Lung (tissue), 12 donors: ENCODE data around the gene JMJD7. TPM values are rescaled to one million over a fixed set of nuclear protein-coding genes. Genes with fewer than 3 reads are reported as not detected.

Experiments used
- ATAC-seq: fragments of 200-7000 bp; cut with Tn5 transposase; one replicate; pipeline ENCODE4 v1.9.1; 2020; ENCODE audit warnings: moderate number of reproducible peaks; ENCODE audit not compliant: insufficient read depth, low FRiP score
- DNase-seq, 3 donors: peaks; one replicate each; pipeline ENCODE4 v3.0.0-alpha.2; 2013 to 2017
- H3K27ac ChIP-seq, 2 donors: one replicate each; pipeline ENCODE4 v1.5.1; 2013; ENCODE audit warnings: mild to moderate bottlenecking in 2 of 2, moderate library complexity in 2 of 2, control low read depth in 1 of 2, inconsistent platforms in 1 of 2, low read depth in 1 of 2, low read length in 1 of 2
- H3K27me3 ChIP-seq, 3 donors: one replicate each; pipeline ENCODE4 v1.5.1; 2013; ENCODE audit warnings: low read length in 2 of 3; ENCODE audit not compliant: control insufficient read depth in 3 of 3, insufficient read depth in 3 of 3
- H3K36me3 ChIP-seq, 4 donors: one replicate each; pipeline ENCODE4 v1.5.1; 2013; ENCODE audit warnings: low read length in 4 of 4, mild to moderate bottlenecking in 1 of 4, moderate library complexity in 1 of 4; ENCODE audit not compliant: control insufficient read depth in 4 of 4, insufficient read depth in 4 of 4
- H3K4me1 ChIP-seq, 5 donors: one replicate each; pipeline ENCODE4 v1.5.1; 2013; ENCODE audit warnings: low read length in 5 of 5, mild to moderate bottlenecking in 2 of 5, moderate library complexity in 1 of 5; ENCODE audit not compliant: control insufficient read depth in 5 of 5, insufficient read depth in 5 of 5
- H3K4me3 ChIP-seq: one replicate; pipeline ENCODE4 v1.5.1; 2013; ENCODE audit warnings: mild to moderate bottlenecking, control low read depth, moderate library complexity
- H3K9ac ChIP-seq, 2 donors: one replicate each; pipeline ENCODE4 v1.5.1; 2013; ENCODE audit warnings: low read length in 2 of 2, control low read depth in 1 of 2; ENCODE audit not compliant: insufficient read depth in 1 of 2
- H3K9me3 ChIP-seq, 4 donors: one replicate each; pipeline ENCODE4 v1.5.1; 2013; ENCODE audit warnings: low read length in 3 of 4, mild to moderate bottlenecking in 1 of 4, moderate library complexity in 1 of 4; ENCODE audit not compliant: control insufficient read depth in 4 of 4, insufficient read depth in 3 of 4
- CTCF ChIP-seq: IDR thresholded peaks from 2 replicates; pipeline ENCODE4 v1.5.1; 2012; ENCODE audit warnings: mild to moderate bottlenecking; ENCODE audit errors: control extremely low read depth, extremely low read depth
- WGBS, 2 donors: extraction: QIAGEN DNeasy Blood & Tissue Kit; methylation state at CpG; one replicate each; pipeline ENCODE4 v1.1.7; 2013; 5-methylcytosine and 5-hydroxymethylcytosine counted together
- polyA plus RNA-seq, 2 donors: library from polyadenylated mRNA; stranded (reverse); fragments of 200-250 nt; gene quantifications; one replicate each; pipeline ENCODE4 v1.2.1, GENCODE V29; 2013
- total RNA-seq, 2 donors: library from RNA; depleted of rRNA in 1 of 2; stranded (reverse); fragments of >200 nt in 1 of 2; gene quantifications; one replicate each; pipeline ENCODE4 v1.2.1, GENCODE V29; 2014 to 2021
- donor health status: control.
- donor health status: control.
- donor health status: Bipolar disorder and iron deficiency.
- donor health status: healthy.
- donor health status: DM: yes; HTN: yes; CAD: no.

The JMJD7 gene
- total and polyA plus RNA-seq, 4 donors: 13.2 to 28.1 (median 21.3) TPM

- H3K4me1 ChIP-seq: peaks cover 0 to 23% (median 0%) of the 10 kb centered on the region in 5 donors
- no peak overlapping the region for H3K27ac ChIP-seq
- H3K27me3 ChIP-seq: no peaks in the 10 kb centered on the region
- ATAC-seq: no peak
- DNase-seq: no peak
- no peak for TF ChIP-seq CTCF
- H3K9ac ChIP-seq: no peak overlapping the region
- H3K36me3 ChIP-seq: peaks cover 0 to 76% (median 21%) of the 10 kb centered on the region in 4 donors
- WGBS, 2 donors: 89 to 91% methylated on average over 12 of the region's 12 CpGs
- no peak overlapping the region for H3K4me3 ChIP-seq
- H3K9me3 ChIP-seq: no peaks in the 10 kb centered on the region
These were observed 16.9 kb downstream of the JMJD7 start for GRCh38 chr15:41844814-41845213.

GRCh38 chr15:41847206-41847605 is 19.3 kb downstream of the JMJD7 start:
- no peak for ATAC-seq
- no peak for TF ChIP-seq CTCF
- 89 to 97% methylated on average over 14 of the region's 14 CpGs for whole genome bisulfite sequencing, 2 donors
- Histone ChIP-seq H3K4me1 (peaks cover 0 to 29% (median 2%) of the 10 kb centered on the region in 5 donors), H3K4me3 (no peak overlapping the region), H3K27me3 (no peaks in the 10 kb centered on the region), H3K9me3 (no peaks in the 10 kb centered on the region), H3K27ac (no peak overlapping the region), H3K9ac (no peak overlapping the region), H3K36me3 (peaks cover 0 to 58% (median 16%) of the 10 kb centered on the region in 4 donors)
- no peak for DNase-seq

GRCh38 chr15:41847981-41848380 is 20.1 kb downstream of the JMJD7 start:
- 96 to 99% methylated on average over 9 of the region's 9 CpGs for WGBS, 2 donors
- no peak for DNase-seq
- Histone ChIP-seq H3K9ac (no peak overlapping the region), H3K9me3 (no peaks in the 10 kb centered on the region), H3K4me3 (no peak overlapping the region), H3K36me3 (peaks cover 0 to 57% (median 16%) of the 10 kb centered on the region in 4 donors), H3K27me3 (no peaks in the 10 kb centered on the region), H3K4me1 (peaks cover 0 to 37% (median 2%) of the 10 kb centered on the region in 5 donors), H3K27ac (no peak overlapping the region)
- no peak for TF ChIP-seq CTCF
- no peak for ATAC-seq

- WGBS, 2 donors: 86 to 88% methylated on average over 10 of the region's 10 CpGs
- H3K4me1 ChIP-seq: peaks cover 0 to 43% (median 2%) of the 10 kb centered on the region in 5 donors
- ATAC-seq: no peak
- no peaks in the 10 kb centered on the region for H3K27me3 ChIP-seq
- peaks cover 0 to 53% (median 15%) of the 10 kb centered on the region in 4 donors for H3K36me3 ChIP-seq
- H3K9me3 ChIP-seq: no peaks in the 10 kb centered on the region
- no peak overlapping the region for H3K9ac ChIP-seq
- H3K27ac ChIP-seq: no peak overlapping the region
- no peak overlapping the region for H3K4me3 ChIP-seq
- peak; percentile 61 to 66 (median 64) for DNase-seq
- no peak for TF ChIP-seq CTCF
These were observed 20.7 kb downstream of the JMJD7 start for GRCh38 chr15:41848631-41849030.
